ENCODE data around the gene CITED4.

The CITED4 gene

DNA sequence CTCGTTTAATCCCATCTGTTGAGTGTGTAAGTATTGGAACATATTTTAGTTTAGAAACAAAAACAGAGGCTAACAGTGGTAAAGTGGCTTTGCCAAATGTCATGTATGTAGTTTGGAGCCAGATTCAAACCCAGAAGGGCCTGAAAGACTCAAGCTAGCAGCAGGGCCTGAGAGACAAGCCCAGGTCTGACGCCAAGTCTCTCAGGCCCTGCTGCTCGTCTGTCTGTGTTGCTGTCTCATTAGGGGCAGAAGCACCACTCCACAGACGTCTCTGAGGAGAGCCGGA lies 8.3 kb downstream of the CITED4 start:
- no peak for DNase-seq (ENCODE audit: low spot score)

DNA sequence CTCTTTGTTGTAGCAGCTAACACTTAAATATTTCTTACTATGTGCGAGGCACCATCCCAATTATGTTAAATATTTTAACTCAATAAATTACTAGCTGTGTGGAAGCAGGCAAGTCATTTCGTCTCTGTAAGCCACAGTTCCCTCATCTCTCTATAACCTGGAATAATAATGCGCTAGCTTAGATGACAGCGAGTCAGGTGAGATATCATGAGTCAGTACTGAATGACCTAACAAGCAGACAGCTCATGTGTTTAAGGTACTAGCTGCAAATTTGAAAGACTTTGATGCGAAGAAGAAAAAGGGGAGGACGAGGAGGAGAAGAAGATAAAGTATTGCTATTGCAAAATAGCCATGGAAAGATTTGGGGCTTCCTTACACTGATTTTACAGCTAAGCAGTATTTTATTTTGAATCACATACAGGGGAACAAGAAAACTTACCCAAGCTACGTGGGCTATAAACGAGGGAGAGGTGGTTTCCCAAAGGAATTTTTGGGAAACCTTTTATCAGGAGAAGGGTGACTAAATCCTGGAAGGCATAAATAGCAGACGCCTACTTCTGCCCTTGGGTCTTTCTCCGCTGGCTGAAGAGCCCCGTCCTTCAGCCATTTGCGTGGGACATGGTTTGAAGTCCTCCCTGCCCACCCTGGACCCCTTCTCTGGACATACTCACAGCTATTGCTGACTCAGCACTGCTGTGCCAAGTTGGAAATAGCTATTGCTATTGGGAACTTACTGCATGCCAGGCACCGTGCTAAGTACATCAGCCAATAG lies 8.9 kb downstream of the CITED4 start:
- DNase-seq (ENCODE audit: low spot score), result no peak

DNA sequence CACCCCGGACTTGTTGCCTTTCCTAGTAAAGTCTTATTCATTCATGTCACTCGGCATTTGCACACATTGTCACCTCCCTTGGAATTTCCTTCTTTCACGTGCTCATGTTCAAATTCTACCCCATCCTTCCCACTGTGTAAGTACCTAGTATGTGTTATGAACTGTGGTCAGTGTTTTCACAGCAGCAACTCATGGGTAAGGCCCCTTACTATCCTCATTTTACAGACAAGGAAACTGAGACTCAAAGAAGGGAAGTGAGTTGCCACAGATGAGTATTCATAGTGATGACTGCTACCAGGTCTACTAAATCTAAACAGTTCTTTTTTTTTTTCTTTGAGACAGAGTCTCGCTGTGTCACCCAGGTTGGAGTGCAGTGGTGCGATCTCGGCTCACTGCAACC lies 10.5 kb downstream of the CITED4 start:
- no peak for DNase-seq (ENCODE audit: low spot score)

DNA sequence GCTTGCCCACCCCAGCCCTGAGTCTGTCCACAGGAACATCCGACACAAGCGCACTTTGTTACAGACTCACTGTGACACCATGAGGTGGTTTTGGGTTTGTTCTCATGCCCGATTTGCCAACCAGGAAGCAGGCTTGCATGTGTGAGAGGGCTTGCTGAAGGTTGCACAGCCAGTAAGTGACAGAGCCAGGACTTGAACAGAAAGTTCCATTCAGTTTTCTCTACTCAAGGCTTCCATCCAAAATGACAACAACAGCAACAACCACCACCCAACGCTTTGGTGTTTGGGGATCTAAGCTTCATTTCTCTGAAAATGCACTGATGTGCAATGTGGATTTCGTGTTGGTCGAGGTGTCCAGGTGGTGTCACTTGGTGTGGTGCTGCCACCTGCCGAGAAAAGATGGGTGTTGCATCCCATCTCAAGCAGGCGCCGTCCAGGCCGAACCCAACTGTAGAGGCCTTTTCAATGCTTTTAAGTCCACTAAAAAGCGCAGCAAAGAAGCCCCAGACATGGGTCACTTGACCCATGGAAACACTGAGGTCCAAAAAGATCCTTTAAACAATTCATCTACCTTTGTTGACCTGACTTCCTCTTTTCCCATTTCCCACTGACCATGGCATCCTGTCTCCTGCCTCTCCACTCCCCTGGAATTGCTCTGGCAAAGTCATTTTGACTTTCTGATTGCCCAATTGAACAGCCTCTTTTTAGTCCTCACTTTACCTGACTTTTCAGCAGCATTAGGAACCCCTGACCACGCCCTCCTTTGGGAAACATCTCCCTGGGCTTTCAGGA lies 12.2 kb downstream of the CITED4 start:
- DNase-seq (ENCODE audit: low spot score), result peak; percentile 82

DNA sequence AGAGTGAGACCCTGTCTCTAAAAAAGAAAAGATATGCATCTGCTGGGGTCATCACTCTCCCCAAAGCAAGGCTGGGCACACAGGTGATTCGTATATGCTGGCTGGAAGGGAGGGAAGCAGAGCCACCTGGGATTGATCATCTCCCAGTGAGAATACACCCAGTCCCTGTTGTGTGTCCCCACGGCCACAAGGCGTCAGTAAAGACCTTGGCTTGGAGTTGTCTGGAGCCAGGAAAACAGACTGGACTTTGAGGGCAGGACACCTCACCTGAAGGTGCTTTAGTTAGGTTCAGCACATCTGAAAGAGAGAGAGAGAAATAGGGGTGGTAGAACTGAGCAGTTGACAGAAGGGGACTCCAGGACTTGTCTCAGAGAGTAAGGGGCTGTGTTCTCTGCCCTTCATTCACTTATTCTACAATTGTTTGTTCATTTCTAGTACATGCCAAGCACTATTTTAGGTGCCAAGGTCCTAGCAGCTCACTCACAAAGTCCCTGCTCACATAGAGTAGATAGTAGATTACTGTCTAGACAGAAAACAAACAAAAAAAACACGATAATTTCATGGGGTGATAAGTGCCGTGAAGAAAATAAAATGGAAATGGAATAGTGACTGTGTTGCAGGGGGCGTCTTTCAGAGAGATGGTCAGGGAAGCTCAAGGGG lies 13.5 kb downstream of the CITED4 start:
- peak; percentile 83 for DNase-seq (ENCODE audit: low spot score)

DNA sequence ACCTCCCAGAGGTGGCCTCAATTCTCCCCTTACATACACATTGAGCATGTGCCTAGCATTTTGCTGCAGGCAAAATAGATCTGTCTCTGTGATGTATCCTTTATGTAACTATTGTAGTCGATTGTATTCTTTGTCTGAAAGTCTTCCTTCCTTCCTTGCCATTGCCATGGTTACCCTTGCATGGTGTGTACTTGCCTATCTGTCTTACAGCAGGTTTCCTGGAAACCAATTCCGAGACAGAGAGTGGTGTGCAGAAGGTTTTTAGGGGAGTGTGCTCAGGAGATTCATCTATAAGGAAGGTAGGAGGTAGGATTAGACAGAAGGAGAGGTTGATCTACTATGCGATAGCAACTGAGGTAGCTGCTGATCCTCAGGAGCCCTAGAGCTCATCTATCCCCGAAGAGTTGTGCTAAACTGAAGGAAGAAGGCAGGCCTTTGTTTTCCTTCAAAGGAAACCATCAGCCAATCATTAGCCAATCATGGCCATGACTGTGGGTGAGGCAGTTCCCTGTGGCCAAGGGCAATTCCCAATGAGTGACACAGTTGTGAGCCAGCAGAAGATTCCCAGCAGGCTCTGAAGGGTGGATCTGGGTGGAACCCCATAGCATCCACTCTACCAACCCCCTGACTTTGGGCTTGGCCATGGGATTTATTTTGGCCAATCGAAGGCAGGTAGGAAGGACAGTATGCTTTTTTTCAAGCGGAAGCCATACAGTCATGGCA lies 15.0 kb downstream of the CITED4 start:
- peak; percentile 31 for DNase-seq (ENCODE audit: low spot score)

DNA sequence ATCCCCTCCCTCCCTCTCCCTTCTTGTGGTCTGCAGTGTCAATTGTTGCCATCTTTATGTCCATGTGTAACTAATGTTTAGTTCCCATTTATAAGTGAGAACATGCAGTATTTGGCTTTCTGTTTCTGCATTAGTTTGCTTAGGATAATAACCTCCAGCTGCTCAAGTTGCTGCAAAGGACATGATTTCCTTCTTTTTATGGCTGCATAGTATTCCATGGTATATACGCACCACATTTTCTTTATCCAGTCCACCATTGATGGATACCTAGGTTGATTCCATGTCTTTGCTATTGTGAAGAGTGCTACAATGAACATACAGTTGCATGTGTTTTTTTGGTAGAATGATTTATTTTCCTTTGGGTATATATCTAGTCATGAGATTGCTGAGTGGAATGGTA lies 16.3 kb downstream of the CITED4 start:
- DNase-seq (ENCODE audit: low spot score), result no peak

DNA sequence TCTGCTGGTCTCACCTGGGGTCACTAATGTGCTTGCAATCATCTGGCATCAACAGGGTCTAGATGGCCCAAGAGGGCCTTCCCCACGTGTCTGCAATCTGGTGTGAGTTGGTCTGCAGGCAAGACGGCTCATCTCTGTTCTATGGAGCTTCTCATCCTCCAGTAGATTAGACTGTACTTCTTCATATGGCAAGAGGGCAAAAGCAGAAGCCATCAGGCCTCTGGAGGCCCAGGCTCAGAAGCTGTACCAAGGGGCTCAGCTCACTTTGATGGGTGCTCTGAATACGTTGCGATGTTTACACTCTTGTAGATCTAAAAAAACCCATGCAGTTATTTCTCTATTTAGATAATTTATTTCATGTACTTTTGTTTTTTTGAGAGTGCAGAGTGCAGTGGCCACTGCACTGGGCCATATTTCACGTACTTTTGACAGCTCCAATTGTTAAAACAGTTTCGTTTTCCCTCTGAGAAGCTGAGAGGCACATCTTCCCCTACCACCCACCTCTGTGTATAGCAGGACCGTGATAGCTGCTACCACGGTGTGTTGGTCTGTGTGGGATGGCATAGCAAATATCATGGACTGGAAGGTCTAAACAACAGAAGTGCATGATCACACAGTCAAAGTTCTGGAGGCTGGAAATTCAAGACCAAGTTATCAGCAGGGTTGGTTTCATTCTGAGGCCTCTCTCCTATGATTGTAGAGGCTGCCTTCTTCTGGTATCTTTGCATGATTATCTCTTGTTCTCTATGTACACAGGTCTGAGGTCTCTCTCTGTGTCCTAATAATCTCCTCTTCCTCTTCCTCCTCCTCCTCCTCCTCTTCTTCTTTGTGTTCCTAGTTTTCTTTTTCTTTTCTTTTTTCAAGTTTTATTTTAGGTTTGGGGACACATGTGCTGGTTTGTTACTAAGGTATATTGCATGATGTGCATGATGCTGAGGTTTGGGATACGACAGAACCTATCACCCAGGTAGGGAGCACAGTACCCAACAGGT lies 17.0 kb downstream of the CITED4 start:
- no peak for DNase-seq (ENCODE audit: low spot score)

DNA sequence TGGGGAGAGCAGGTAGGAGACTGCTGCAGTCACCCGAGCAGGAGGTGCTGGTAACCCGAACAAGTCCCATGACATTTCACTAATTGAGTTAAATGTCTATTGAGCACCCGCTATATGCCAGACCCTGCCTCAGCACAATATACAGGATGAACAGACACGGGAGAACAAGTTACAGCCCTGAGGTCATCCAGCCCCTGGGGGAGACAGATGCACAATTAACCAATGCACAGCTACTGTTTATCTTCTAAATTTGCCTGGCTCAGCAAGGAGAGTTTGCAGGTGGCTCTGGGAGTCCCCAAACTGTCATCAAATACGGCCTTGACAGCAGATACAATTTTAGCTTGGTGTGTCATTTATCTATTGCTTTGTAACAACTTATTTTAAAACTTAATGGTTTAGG lies 18.1 kb downstream of the CITED4 start:
- DNase-seq (ENCODE audit: low spot score), result no peak

DNA sequence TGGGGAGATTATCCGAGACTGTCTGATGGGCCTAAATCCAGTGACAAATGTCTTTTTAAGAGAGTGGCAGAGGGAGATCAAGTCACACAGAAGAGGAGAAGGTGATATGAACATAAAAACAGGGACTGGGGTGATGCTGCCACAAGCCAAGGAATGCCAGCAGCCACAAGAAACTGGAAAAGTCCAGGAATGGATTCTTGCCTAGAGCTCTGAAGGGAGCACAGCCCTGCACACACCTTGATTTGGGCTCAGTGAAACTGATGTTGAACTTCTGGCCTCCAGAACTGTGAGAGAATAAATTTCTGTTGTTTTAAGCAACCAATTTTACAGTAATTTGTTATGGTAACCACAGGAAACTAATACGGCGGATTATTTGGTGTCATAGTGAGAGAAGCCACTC lies 19.5 kb downstream of the CITED4 start:
- DNase-seq (ENCODE audit: low spot score), result no peak

DNA sequence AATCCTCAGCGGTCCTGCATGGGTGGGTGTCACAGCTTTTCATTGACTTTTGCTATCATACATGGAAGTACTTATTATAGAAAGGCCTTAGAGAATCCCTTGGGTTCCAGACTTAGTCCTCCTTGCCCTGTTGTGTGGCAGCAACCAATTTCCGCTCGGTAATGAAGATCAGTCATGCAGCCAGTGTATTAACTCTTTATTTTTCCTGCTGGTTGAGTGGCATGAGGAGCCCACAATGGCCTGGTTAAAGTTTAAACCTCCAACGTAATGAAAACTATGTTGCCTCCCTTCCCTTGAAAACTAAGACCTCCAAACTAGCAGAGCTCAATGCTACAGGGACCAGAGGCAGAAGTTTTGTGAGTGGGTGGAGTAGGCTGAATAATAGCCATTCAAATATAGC lies 20.0 kb downstream of the CITED4 start:
- no peak for DNase-seq (ENCODE audit: low spot score)

DNA sequence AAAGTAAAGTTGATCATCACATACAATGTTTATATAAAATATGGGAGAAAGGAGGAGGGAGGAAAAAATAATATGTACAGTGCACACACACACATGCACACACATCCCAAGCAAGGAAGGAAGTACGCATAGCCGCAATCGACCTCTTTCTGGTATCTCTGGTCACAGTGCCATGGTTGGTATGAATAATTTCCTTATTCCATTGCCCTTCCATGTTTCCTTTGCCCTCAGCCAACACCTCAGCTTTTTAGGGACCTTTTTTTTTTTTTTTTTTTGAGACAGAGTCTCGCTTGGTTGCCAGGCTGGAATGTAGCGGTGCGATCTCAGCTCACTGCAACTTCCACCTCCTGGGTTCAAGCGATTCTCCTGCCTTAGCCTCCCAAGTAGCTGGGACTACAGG lies 20.6 kb downstream of the CITED4 start:
- no peak for DNase-seq (ENCODE audit: low spot score)

DNA sequence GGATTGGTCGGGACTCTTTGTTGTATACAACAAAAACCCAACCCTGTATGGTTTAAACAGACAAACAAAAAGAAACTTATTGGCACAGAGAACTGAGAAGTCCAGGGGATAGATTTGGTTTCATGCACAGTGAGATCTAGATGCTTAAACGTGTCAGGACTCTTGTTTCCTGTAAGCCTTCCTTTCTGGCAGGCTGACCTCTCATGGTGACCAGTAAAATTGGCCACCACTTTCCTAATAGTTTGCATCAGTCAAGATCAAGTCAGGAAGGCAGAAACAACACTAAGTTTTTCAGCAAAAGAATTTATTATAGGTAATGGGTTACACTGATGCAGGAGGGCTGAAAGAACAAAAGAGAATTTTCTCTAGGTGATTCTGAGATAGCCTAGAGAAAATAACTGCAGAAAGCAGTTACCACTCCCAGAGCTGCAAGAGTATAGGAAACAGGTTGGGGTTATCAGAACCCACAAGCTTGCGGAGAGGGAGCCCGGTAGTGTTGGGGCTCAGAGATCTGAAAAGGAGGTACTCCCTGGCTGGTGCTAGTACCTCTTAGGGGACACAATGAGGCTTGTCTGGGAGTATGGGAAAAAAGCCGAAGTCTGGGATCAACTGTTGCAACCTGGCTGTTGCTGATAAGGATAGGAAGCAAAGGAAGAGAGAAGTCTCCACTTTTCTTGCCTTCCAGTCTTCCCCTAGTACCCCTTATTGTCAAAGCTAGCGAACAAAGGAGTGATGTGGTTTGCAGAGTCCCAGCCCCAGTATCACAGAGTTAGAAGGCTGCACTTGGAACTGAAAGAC lies 21.4 kb downstream of the CITED4 start:
- no peak for DNase-seq (ENCODE audit: low spot score)

DNA sequence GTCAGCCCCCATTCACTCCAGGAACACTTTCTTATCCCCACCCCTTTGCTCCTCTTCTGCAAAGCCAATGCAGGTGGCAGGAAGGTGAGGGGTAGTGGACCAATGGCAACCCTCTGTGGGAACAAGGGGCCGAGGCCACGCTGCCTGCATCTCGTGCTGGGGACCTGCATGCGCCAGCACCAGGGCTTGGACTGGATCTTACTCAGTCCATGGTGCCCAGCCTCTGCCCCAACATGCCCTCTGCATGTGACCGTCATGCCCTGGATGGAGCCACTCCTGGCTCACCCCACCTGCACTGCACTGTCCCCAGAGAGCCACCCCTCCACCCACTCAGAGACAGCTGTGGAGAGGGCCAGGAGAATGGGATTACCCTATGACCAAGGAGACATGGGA lies 22.2 kb downstream of the CITED4 start:
- DNase-seq (ENCODE audit: low spot score), result no peak

DNA sequence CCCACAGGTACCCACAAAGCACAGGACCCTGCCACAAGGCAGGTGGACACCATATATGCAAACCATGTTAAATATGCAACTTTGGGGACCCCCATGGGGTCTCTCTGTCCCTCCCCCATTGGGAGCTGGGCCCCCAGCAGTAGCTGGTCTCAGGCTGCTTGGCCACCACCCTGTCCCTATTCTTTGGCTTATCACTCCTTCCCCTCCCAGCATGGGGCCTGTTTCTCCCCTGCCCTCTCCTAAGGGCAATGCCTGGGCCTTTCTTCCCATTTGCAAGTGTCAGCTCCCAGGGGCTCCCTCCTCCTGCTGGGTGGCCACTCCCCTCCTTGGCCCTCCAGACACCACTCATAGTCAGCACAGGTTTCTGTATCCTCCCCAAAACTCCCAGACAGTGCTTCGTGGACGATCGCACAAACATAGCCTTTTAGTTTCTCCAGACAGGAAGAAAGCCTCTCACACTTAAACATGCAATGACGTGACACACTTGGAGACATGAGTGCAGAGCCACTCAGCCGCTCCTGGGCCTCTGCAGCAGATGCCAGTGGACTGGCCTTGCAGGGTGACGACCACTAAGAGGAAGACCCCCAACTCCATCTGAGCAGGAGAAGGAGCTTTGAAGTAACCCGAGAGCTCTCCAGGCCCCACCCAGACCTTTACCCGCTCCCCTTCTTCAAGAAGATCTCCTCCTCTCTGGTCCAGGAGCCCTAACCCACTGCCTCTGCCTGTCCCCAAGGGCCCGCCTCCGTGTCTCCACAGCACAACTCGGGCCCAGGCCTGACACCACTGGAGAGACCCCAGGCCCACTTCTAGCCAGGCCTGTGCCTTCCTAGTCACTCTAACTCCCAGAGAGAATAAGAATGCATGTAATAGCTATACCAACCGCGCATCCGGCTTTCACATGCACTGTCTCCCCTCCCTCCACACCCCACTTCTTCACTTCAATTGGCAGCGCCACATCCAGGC lies 22.9 kb downstream of the CITED4 start:
- DNase-seq (ENCODE audit: low spot score), result no peak

DNA sequence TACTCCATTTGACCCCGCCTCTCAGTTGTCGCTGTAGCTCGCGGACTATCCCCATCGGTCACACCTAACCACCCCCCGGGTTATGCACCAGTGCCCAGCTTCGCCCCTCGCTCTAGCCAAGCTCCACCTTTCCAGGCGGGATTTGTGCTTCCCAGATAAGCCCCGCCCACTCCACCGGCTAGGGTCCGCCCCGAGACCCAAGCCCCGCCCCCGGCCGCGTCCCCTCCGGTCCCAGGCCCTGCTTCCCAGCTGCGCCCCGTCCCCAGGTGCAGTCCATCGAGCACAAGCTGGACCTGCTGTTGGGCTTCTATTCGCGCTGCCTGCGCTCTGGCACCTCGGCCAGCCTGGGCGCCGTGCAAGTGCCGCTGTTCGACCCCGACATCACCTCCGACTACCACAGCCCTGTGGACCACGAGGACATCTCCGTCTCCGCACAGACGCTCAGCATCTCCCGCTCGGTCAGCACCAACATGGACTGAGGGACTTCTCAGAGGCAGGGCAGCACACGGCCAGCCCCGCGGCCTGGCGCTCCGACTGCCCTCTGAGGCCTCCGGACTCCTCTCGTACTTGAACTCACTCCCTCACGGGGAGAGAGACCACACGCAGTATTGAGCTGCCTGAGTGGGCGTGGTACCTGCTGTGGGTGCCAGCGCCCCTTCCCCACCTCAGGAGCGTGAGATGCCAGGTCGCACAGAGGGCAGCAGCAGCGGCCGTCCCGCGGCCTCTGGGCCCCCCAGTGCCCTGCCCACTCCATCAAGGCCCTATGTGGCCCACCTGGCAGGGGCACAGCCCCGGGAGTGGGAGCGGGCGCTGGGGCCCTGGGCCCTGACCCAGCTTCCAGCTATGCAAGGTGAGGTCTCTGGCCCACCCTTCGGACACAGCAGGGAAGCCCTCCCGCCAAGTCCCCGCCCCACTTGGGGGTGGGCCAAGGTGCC lies 23.9 kb downstream of the CITED4 start:
- no peak for DNase-seq (ENCODE audit: low spot score)

DNA sequence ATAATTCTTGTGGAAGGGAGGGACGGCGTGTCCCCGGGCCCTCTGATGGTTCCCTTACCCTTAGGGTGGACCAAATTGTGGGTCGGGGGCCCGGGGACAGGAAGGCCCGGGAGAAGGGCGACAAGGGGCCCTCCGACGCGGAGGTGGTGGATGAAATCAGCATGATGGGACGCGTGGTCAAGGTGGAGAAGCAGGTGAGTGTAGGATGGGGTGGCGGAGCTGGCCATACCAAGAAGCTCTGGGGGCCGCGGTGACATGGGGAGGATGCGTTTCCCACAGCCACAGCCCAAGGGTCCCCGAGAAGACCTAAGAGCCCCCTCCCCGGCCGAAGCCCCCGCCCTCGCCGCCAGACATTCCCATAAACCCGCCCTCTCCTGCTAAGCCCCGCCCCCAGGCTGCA lies 24.6 kb downstream of the CITED4 start:
- no peak for DNase-seq (ENCODE audit: low spot score)

DNA sequence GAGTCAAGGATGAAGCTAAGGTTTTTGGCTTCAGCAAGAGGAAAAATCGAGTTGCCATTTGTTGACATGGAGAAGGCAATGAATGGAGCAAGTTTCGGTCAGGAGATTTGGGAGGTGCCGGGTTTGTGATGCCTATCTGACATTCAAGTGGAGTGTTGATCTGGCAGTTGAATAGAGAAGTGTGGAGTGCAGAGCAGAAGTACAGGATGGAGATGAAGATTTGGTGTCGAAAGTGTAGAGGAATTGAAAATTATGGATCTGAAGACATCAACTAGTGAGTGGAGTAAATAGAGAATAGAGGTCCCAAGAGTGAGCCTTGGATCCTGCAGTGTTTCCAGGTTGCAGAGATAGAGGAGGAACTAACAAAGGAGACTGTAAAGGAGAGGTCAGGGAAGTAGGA lies 25.9 kb downstream of the CITED4 start:
- no peak for DNase-seq (ENCODE audit: low spot score)

Data from AG08395 (cell line).